WI38 (cell line): ENCODE measurements around the gene ZNF227.
"Not testable (repeated sequence)": the region's sequence is repeated elsewhere in the genome, so short reads cannot be mapped to it uniquely, and the experiment has no call there.

Experiments
- H3K4me3 ChIP-seq: 2 replicates; pipeline ENCODE4 v1.5.1; 2011; ENCODE audit warnings: low read depth, mild to moderate bottlenecking, control low read depth, low read length
- TF ChIP-seq, protein P1 (sequence below): IDR thresholded peaks from 2 replicates; pipeline ENCODE4 v1.5.1; 2012; ENCODE audit warnings: low read depth, mild to moderate bottlenecking, control low read depth, low read length

Gene ZNF227

DNA sequence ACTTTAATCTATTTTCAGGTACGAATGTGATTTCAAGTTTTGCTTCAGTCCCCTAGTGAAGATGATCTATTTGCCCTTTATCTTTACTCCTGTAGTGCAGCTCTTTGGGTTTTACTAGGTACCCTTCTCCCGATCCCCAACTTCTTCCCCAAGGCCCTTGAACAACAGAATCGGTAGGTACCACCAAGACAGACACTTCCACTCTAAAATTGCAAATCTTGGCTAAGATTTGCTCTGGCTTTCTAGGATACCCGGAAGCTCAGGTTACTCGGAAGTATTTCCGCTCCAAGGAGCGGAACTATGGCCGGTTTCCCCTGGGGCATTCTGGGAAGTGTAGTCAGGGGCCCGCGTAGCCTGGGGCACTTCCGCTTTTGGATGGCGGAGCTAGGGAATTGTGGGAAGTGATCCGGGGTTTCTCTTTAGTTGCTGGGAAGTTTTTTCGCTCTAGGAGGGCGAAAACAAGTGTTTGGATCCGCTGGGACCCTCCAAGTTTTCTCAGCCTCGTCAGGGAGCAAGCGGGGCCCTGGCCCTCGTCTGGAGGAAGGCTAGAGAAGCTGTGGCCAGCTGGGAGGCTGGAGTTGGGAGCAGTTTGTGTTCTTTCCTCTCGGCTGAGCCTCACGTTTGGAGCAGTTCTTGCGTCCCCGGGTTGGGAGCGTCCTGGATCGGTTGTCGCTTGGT is 5.1 kb upstream of the ZNF227 start:
- H3K4me3 ChIP-seq, result peak overlapping the region; percentile 96
- TF ChIP-seq, protein P1, sequence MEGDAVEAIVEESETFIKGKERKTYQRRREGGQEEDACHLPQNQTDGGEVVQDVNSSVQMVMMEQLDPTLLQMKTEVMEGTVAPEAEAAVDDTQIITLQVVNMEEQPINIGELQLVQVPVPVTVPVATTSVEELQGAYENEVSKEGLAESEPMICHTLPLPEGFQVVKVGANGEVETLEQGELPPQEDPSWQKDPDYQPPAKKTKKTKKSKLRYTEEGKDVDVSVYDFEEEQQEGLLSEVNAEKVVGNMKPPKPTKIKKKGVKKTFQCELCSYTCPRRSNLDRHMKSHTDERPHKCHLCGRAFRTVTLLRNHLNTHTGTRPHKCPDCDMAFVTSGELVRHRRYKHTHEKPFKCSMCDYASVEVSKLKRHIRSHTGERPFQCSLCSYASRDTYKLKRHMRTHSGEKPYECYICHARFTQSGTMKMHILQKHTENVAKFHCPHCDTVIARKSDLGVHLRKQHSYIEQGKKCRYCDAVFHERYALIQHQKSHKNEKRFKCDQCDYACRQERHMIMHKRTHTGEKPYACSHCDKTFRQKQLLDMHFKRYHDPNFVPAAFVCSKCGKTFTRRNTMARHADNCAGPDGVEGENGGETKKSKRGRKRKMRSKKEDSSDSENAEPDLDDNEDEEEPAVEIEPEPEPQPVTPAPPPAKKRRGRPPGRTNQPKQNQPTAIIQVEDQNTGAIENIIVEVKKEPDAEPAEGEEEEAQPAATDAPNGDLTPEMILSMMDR, result no peak

DNA sequence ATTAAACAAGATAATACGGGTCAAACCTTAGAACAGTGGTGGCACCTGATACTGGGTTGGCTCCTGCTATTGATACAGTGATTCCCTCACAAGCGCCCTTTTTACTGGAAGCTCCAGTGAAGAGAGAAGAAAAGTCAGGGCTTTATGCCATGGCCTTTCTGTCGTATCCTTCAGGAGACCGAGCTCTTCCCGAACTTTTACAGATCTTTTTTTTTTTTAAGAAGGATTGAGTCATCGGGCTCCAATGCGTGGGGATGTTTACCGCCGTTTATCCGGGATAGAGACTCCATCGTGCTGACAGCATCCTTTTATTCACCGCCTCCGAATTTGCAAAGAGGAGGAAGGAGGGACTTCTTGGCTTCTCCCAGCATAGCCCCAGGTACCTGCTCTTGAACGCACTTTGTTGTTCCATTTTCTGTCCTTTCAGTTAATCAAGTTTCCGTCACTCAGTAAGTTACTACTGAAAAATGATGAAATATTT is 574 bp downstream of the ZNF227 start:
- peak overlapping the region; percentile 83 for H3K4me3 ChIP-seq
- TF ChIP-seq, protein P1, result no peak

DNA sequence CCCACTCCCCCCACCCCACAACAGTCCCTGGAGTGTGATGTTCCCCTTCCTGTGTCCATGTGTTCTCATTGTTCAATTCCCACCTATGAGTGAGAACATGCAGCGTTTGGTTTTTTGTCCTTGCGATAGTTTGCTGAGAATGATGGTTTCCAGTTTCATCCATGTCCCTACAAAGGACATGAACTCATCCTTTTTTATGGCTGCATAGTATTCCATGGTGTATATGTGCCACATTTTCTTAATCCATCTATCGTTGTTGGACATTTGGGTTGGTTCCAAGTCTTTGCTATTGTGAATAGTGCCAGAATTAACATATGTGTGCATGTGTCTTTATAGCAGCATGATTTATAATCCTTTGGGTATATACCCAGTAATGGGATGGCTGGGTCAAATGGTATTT is 7.6 kb downstream of the ZNF227 start:
- not testable (repeated sequence) for H3K4me3 ChIP-seq

DNA sequence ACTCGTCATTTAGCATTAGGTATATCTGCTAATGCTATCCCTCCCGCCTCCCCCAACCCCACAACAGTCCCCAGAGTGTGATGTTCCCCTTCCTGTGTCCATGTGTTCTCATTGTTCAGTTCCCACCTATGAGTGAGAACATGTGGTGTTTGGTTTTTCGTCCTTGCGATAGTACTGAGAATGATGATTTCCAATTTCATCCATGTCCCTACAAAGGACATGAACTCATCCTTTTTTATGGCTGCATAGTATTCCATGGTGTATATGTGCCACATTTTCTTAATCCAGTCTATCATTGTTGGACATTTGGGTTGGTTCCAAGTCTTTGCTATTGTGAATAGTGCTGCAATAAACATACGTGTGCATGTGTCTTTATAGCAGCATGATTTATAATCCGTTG is 8.4 kb downstream of the ZNF227 start:
- not testable (repeated sequence) for H3K4me3 ChIP-seq

DNA sequence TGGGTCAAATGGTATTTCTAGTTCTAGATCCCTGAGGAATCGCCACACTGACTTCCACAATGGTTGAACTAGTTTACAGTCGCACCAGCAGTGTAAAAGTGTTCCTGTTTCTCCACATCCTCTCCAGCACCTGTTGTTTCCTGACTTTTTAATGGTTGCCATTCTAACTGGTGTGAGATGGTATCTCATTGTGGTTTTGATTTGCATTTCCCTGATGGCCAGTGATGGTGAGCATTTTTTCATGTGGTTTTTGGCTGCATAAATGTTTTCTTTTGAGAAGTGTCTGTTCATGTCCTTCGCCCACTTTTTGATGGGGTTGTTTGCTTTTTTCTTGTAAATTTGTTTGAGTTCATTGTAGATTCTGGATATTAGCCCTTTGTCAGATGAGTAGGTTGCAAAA is 9.0 kb downstream of the ZNF227 start:
- H3K4me3 ChIP-seq, result not testable (repeated sequence)

DNA sequence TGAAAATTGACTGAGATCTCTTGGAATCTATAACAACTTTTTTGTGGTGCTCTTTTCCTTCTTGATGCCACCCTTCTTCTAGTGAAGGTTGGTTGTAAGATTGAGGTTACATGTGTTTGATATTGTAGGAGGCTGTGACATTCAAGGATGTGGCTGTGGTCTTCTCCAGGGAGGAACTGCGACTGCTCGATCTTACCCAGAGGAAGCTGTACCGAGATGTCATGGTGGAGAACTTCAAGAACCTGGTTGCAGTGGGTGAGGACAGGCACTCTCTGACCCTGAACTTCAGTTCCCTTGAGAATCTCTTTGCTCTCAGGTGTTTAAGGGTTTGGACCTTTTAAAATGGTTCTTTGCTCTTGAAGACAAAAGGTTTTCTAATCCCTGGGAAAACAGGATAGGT is 16.0 kb downstream of the ZNF227 start:
- H3K4me3 ChIP-seq, result no peak overlapping the region
- TF ChIP-seq, protein P1, result no peak

DNA sequence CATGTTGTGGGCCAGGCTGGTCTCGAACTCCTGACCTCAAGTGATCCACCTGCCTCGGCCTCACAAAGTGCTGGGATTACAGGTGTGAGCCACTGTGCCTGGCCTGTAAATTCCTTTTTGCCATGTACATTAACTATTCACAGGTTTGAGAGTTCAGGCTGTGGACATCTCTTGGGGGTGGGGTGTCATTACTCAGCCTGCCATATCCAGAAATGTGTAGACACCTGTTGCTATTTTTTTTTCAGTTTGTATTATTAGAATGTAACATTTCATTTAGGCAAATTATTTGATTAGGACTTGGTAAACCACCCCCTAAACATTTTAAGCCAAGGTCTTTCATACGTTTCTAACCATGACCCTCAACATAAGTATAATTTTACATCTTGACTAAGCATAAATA is 20.5 kb downstream of the ZNF227 start:
- TF ChIP-seq, protein P1, result no peak
- H3K4me3 ChIP-seq, result no peak overlapping the region

DNA sequence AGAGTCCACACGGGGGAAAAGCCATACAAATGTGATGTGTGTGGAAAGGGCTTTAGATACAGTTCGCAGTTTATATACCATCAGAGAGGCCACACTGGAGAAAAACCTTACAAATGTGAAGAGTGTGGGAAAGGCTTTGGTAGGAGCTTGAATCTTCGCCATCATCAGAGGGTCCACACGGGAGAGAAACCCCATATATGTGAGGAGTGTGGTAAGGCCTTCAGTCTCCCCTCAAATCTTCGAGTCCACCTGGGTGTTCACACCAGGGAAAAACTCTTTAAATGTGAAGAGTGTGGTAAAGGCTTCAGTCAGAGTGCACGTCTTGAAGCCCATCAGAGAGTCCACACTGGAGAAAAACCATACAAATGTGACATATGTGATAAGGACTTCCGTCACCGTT is 24.1 kb downstream of the ZNF227 start:
- TF ChIP-seq, protein P1, result no peak

DNA sequence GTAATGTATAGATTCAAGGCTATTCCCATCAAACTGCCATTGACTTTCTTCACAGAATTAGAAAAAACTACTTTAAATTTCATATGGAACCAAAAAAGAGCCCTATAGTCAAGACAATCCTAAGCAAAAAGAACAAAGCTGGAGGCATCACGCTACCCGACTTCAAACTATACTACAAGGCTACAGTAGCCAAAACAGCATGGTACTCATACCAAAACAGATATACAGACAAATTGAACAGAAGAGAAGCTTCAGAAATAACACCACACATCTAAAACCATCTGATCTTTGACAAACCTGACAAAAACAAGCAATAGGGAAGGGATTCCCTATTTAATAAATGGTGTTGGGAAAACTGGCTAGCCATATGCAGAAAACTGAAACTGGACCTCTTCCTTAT is 40.0 kb downstream of the ZNF227 start:
- H3K4me3 ChIP-seq, result not testable (repeated sequence)

More for the DNA sequence above, 24.1 kb downstream of the ZNF227 start:
- no peak overlapping the region for H3K4me3 ChIP-seq

DNA sequence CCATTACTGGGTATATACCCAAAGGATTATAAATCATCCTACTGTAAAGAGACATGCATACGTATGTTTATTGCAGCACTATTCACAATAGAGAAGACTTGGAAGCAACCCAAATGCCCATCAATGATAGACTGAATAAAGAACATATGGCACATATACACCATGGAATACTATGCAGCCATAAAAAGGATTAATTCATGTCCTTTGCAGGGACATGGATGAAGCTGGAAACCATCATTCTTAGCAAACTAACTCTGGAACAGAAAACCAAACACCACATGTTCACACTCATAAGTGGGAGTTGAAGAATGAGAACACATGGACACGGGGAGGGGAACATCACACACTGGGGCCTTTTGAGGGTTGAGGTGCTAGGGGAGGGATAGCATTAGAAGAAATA is 41.1 kb downstream of the ZNF227 start:
- not testable (repeated sequence) for H3K4me3 ChIP-seq
